ENCODE measurements around the gene EXOC3.

The EXOC3 gene

GRCh38 chr5:407051-407450, 35.9 kb upstream of the EXOC3 start:
- DNase-seq (ENCODE audit: low spot score), result no peak

DNA sequence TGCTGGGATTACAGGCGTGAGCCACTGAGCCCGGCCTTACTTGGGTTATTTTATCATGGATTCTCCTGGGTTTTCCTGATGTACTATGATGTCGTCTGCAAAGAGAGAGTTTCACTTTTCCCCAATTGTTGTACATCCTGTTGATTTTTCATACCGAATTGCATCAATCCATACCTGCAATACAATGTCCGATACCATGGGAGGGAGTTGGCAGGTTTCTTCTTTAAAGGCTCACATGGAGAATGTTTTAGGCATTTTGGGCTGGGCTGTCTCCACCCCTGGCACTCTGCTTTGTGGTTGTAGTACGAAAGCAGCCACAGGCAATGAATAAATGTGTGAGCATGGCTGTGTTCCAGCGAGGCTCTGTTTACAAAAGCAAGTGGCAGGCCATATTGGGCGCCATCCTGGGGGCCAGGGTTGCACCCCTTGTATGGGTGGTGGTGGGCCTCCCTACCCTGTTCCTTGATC, 35.1 kb upstream of the EXOC3 start:
- no peak for DNase-seq (ENCODE audit: low spot score)

DNA sequence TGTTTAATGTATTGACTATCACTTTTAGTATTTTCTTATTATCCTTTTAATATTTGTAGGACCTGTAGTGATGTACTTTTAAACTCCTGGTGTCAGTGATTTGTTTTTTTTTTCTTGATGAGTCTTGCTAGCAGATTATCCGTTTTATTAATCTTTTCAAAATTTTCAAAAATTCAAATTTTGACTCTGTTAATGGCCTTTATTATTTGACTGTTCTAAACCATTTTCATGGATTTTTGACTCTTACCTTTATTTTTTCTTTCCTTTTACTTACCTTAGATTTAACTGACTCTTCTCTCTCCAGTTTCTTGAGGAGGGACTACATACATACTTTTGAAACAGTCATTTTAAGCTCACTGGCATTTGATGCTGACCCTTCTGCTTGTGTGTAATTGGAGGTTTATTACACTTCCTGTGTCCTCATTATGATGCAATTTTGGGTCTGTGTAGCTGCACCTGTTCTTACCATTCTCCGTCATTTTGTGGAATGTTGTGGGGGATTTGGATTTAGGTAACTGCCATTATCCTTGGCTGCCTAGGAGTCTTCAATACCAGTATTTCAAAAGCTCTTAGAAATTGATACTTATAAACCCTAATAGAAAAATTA, 32.0 kb upstream of the EXOC3 start:
- no peak for DNase-seq (ENCODE audit: low spot score)

DNA sequence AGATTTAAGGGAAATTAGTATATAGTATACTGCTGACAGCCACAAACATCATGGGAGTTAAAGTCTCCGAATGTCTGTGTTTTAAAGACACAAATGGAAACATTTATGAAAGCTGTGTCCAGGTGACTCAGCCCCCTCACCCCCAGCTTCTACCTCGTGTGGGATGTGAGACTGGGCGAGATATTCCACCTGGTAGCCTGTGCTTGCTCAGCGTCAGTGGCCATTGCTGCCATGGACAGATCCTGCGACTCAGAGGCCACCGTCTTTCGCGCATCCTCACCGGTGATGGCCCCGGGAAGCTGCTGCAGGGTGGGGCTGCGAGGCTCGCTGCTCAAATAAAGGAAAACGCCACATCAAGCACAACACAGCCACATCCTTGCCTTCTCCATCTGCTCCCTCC, 31.2 kb upstream of the EXOC3 start:
- no peak for DNase-seq (ENCODE audit: low spot score)

DNA sequence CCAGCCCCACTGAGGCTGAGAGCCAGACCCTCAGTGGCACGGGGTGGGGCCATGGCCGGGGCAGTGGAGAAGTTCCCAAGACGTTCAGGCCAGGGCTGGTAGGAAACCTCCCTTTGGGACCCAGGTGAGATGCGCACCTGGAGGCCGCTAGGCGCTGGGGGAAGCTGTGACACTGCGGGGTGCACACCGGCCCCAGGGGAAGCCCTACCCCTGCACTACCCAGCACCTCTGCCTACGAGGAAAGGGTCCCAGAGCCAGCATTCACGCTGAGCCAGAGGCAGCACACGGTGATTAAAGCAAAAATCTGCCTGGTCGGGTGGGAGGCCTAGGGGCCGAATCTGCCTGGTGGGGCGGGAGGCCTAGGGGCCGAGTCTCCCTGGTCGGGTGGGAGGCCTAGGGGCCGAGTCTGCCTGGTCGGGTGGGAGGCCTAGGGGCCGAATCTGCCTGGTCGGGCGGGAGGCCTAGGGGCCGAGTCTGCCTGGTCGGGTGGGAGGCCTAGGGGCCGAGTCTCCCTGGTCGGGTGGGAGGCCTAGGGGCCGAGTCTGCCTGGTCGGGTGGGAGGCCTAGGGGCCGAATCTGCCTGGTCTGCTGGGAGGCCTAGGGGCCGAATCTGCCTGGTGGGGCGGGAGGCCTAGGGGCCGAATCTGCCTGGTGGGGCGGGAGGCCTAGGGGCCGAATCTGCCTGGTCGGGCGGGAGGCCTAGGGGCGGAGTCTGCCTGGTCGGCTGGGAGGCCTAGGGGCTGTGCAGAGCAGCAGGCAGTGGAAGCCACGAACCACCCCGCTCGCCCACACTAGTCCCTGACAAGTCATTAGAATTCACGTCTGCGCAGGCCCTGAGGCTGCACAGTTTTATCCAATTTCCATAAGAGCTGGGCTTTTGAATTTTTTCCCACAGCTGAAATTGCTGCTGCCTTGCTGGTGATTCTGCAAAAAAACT, 27.7 kb upstream of the EXOC3 start:
- DNase-seq (ENCODE audit: low spot score), result peak; percentile 88

GRCh38 chr5:415928-416635, 26.9 kb upstream of the EXOC3 start:
- DNase-seq (ENCODE audit: low spot score), result no peak

- DNase-seq (ENCODE audit: low spot score), result no peak
Measured at GRCh38 chr5:416636-416960, 26.4 kb upstream of the EXOC3 start.

DNA sequence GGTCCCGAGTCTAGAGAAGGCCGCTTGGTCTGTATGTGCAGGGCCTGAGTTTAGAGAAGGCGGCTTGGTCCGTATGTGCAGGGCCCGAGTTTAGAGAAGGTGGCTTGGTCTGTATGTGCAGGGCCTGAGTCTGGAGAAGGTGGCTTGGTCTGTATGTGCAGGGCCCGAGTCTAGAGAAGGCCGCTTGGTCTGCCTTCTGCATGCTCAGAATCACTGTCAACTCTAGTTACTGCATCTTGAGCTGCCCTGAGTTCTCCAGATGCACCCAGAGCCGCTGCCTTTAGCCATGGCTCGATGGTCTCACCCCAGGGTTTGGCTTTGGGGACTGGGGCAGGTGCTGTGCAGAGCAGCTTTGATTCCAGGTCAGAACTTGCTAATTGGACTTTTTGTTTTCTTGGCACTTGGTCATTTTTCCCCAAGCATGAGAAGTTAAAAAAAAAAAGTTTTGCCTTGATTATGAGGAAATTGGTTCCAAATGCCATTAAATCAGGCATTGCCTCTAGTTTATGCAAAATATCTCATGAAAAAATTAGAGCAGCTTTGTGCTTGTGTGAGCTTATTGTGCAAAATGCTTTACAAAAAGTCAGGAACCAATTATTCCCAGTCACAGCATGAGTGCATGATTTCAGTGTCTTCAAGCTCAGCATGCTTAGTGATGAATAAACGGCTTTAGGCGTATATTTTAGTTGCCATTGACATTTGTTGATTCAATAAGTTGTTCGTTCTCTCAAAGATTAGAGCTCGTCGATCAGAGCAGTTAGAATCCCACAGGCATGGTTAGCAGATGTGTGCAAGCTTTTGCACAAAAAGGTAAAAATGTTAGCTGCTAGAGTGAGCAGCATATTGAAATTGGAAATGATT, 25.4 kb upstream of the EXOC3 start:
- no peak for DNase-seq (ENCODE audit: low spot score)

- DNase-seq (ENCODE audit: low spot score), result no peak
Measured at GRCh38 chr5:418162-419121, 24.5 kb upstream of the EXOC3 start.

- DNase-seq (ENCODE audit: low spot score), result no peak
Measured at GRCh38 chr5:419970-420369, 23.0 kb upstream of the EXOC3 start.

DNA sequence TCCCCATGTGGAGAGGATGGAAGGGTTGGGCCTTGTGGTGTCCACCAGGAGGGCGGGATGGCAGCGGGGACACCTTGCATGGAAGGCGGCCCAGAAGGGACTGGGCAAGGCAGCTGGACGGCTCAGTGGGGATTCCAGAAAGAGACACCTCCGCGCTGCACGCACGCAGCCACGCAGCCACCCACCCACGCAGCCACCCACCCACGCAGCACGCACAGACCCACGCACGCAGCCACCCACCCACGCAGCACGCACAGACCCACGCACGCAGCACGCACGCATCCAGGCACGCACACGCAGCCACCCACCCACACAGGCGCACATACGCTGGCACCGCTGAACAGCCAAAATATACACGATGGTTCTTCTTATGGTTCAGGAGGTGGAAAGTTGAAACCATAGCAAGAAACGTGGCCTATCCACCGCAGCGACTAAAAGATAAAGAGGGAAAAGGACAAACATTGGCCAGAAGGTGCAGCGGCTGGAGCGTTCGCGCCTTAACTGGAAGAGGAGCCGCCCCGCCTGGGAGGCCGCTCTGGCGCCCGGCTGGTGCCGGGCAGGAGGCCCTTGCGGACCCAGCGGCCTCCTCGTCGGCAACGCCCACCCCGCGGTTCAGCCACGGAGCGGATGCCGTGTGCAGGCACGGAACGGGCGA, 22.2 kb upstream of the EXOC3 start:
- DNase-seq (ENCODE audit: low spot score), result no peak

GRCh38 chr5:421287-421880, 21.6 kb upstream of the EXOC3 start:
- no peak for DNase-seq (ENCODE audit: low spot score)

GRCh38 chr5:421901-422300, 21.1 kb upstream of the EXOC3 start:
- no peak for DNase-seq (ENCODE audit: low spot score)

GRCh38 chr5:422323-423232, 20.4 kb upstream of the EXOC3 start:
- DNase-seq (ENCODE audit: low spot score), result no peak

- no peak for DNase-seq (ENCODE audit: low spot score)
Measured at GRCh38 chr5:423233-423565, 19.8 kb upstream of the EXOC3 start.

DNA sequence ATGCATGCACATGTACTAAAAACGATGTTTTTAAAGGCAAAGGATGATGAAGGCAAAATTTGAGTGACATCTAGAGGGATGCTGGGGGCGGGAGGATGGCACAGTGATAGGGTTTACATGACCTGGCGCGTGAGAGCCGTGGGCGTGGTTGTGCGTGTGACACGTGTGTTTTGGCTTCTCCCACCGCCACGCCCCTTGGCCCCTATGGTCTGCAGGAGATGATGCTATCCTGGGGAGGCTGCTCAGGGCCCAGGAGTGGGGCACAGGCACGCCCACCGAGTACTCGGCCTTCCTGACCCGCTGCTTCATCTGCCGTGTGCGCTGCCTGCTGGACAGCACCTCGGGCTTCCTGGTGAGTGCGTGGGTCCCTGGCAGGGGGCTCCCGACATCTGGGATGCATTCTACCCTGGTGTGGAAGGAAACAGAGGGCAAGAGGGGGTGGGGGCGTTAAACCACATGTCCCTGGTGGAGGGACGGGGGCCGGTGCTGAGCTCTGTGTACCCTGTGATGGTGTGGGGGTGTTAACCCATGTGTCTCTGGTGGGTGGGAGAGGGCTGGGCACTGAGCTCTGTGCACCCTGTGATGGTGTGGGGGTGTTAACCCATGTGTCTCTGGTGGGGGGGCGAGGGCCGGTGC, 19.2 kb upstream of the EXOC3 start:
- DNase-seq (ENCODE audit: low spot score), result no peak

- DNase-seq (ENCODE audit: low spot score), result no peak
Measured at GRCh38 chr5:424301-425110, 18.5 kb upstream of the EXOC3 start.

- no peak for DNase-seq (ENCODE audit: low spot score)
Measured at GRCh38 chr5:425714-426113, 17.3 kb upstream of the EXOC3 start.

Measured in putamen (tissue), 1 donor.